ENCODE data around the gene LBX1.

Gene LBX1, protein sequence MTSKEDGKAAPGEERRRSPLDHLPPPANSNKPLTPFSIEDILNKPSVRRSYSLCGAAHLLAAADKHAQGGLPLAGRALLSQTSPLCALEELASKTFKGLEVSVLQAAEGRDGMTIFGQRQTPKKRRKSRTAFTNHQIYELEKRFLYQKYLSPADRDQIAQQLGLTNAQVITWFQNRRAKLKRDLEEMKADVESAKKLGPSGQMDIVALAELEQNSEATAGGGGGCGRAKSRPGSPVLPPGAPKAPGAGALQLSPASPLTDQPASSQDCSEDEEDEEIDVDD

DNA sequence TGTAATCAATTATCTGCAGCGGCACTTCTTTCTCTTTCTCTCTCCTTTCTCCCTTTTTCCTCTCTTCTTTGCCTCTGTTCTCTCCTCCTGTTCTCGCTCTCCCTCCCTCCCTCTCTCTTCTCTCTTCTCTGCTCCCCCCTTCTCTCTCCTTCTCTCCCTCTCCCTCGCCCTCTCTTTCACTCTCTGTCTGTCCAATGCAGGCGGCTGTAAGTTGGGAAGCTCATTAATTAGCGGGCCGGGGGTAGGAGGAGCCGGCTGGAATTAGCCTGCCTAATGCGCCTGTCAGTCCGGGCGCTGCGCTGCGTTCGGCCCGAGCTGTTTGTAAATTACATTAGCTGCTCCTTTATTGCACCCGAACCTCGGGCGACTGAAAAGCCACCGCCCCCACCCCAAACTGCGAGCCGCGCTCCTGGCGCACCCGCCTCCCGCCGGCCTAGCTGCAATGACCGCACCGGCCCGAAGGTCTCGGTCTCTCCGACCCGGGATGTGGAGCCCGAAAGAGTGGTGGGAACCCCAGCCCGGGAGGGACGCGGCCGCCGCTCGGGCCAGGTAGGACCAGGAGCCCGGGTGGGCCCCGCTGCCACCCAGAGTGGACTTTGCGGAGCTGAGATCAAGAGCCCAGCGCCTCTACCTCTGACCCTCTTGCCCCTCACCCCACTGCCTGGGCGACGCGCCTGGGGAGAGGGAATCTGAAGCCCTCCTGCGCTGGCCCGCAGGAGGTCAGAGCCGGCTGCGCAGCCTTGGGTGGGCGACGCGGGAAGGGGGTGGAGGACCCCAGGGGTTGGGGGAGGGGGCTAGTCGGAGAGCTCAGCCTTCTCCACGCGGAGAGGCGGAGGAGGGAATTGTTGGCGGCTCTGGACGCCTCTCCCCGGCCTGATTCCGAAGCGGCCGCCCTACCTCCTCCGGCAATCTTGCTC, at the start of gene LBX1:
LBX1 (minus strand) TSS at position 198 of the 917 bp plus-strand sequence. CDS start 648 bp downstream, outside the sequence.
- Histone ChIP-seq H3K27ac (ENCODE audit: low read depth, low read length) (no peak within 1 kb of the TSS), H3K4me1 (ENCODE audit: insufficient read depth, low read length) (peaks cover 15% of the 10 kb centered on the region), H3K36me3 (ENCODE audit: insufficient read depth, low read length) (no peaks in the 10 kb centered on the region), H3K9me3 (ENCODE audit: low read length) (no peaks in the 10 kb centered on the region), H3K27me3 (ENCODE audit: control insufficient read depth in 1 of 2, insufficient read depth in 2 of 2, low read length in 2 of 2) (peaks cover 85 to 99% of the 10 kb centered on the region in 2 donors), H3K4me3 (ENCODE audit: low read depth in 1 of 2, low read length in 2 of 2) (peak within 1 kb of the TSS in 1 of 2 donors; percentile 18), H3K9ac (ENCODE audit: low read length) (no peak within 1 kb of the TSS)

DNA sequence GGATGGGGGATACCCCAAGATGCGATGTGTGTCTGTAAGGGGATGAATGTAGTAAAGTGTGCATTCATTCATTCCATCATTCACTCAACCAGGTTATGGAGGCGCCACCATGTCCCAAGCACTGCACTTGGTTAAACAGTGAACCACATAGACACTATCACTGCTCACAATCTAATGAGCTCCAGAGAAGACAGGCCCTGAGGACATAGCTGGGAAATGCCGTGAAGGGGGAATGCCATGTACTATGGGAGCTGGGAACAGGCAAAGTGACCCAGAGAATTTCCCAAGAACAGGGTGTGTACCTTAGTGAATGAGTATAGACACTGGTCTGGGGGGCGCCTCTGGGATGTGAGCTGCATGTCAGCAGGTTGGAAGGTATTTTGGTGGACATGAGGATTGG, 44.5 kb upstream of the LBX1 start:
- Histone ChIP-seq H3K9ac (ENCODE audit: low read length) (no peak overlapping the region), H3K9me3 (ENCODE audit: low read length) (no peaks in the 10 kb centered on the region), H3K27me3 (ENCODE audit: control insufficient read depth in 1 of 2, insufficient read depth in 2 of 2, low read length in 2 of 2) (peaks cover 0 to 11% of the 10 kb centered on the region in 2 donors), H3K27ac (ENCODE audit: low read depth, low read length) (no peak overlapping the region), H3K36me3 (ENCODE audit: insufficient read depth, low read length) (no peaks in the 10 kb centered on the region), H3K4me1 (ENCODE audit: insufficient read depth, low read length) (no peaks in the 10 kb centered on the region), H3K4me3 (ENCODE audit: low read depth in 1 of 2, low read length in 2 of 2) (no peak overlapping the region)

DNA sequence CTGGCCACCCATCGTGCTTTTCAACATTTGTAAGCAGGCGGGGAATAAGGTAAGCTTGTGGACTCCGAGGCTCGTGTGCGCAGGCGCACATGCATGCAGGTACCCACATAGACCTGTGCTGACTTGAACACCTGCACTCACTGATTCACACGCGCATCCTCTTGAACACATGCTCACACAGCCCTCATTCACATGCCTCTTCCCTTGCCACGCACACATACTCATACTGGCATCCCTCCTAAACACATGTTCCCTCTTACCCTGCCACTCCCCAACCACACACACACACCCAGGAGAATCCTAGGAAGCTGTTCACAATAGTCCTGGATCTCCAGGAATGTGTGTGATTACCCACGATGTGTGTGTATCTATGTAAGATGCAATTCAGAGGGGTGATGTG, 44.1 kb upstream of the LBX1 start:
- H3K27ac ChIP-seq (ENCODE audit: low read depth, low read length) = no peak overlapping the region
- H3K27me3 ChIP-seq (ENCODE audit: control insufficient read depth in 1 of 2, insufficient read depth in 2 of 2, low read length in 2 of 2) = peaks cover 0 to 11% of the 10 kb centered on the region in 2 donors

DNA sequence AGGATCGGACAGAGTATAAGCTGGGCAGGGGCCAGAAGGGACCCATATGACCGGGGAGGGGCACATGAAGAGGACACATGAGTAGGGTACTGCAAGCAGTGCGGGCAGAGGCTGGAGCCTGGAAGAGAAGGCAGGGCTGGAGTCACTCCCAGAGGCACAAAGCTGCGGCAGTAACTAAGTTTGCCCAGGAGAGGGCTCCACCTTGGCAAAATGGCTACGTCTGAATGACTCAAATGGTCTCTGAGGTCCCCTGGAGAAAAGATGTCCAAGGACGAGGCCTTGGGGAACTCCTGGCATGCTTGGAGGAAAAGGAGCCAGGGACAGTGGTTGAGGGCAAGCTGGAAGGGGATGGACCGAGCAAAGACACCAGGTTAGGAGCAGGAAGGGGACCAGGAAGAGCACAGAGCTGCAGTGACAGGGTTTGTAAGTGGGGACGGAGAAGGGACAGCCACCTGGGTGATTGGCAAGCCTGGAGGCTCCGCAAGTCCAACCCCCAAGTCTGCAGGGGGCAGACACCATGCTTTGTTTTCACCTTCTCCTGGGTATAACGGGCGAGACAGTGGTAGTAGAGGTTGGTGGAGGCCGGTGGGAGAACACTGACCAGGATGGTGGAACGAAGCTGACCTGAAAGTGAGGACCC, 43.1 kb upstream of the LBX1 start:
- Histone ChIP-seq H3K9me3 (ENCODE audit: low read length) (no peaks in the 10 kb centered on the region), H3K36me3 (ENCODE audit: insufficient read depth, low read length) (no peaks in the 10 kb centered on the region), H3K4me3 (ENCODE audit: low read depth in 1 of 2, low read length in 2 of 2) (no peak overlapping the region), H3K4me1 (ENCODE audit: insufficient read depth, low read length) (no peaks in the 10 kb centered on the region), H3K27ac (ENCODE audit: low read depth, low read length) (no peak overlapping the region), H3K9ac (ENCODE audit: low read length) (no peak overlapping the region), H3K27me3 (ENCODE audit: control insufficient read depth in 1 of 2, insufficient read depth in 2 of 2, low read length in 2 of 2) (peaks cover 0 to 11% of the 10 kb centered on the region in 2 donors)

More for the DNA sequence above, 44.1 kb upstream of the LBX1 start:
- Histone ChIP-seq H3K4me1 (ENCODE audit: insufficient read depth, low read length) (no peaks in the 10 kb centered on the region), H3K36me3 (ENCODE audit: insufficient read depth, low read length) (no peaks in the 10 kb centered on the region), H3K9ac (ENCODE audit: low read length) (no peak overlapping the region), H3K4me3 (ENCODE audit: low read depth in 1 of 2, low read length in 2 of 2) (no peak overlapping the region), H3K9me3 (ENCODE audit: low read length) (no peaks in the 10 kb centered on the region)

DNA sequence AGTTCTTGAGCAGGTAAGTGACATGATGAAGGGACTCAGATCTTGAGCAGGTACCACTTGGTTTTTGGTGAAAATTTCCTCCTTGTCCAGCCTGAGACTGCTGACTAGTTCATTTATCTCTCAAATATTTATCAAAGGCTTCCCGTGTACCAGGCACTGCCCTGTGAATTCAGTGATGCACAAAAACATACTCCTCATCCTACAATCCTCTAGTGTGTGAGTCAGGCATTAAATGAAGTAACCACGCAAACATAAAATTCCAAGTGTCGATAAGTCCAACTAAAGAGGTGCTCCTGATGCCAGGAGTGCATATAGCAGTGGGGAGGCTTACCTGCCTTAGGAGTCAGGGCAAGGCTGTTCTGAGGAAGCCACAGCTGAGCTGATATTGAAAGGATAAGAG, 41.5 kb upstream of the LBX1 start:
- no peak overlapping the region for H3K9ac ChIP-seq (ENCODE audit: low read length)
- H3K9me3 ChIP-seq (ENCODE audit: low read length) = no peaks in the 10 kb centered on the region
- H3K27me3 ChIP-seq (ENCODE audit: control insufficient read depth in 1 of 2, insufficient read depth in 2 of 2, low read length in 2 of 2) = peaks cover 0 to 11% of the 10 kb centered on the region in 2 donors
- no peaks in the 10 kb centered on the region for H3K36me3 ChIP-seq (ENCODE audit: insufficient read depth, low read length)
- no peaks in the 10 kb centered on the region for H3K4me1 ChIP-seq (ENCODE audit: insufficient read depth, low read length)
- no peak overlapping the region for H3K27ac ChIP-seq (ENCODE audit: low read depth, low read length)
- H3K4me3 ChIP-seq (ENCODE audit: low read depth in 1 of 2, low read length in 2 of 2) = no peak overlapping the region

DNA sequence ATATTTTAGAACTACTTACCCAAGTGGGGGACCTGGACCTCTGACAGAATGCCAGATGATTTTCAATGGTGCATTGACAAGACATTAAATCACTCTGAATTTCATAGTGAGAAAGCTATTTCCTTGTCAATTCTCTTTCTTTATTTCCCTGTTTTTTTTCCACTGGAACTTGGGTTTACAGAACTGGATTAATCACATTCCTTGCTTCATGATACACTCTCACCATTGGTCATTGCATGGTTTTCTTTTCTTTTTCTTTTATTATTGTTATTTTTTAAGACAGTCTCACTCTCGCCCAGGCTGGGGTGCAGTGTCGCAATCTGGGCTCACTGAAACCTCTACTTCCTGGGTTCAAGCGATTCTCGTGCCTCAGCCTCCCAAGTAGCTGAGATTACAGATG, 38.5 kb upstream of the LBX1 start:
- Histone ChIP-seq H3K27me3 (ENCODE audit: control insufficient read depth in 1 of 2, insufficient read depth in 2 of 2, low read length in 2 of 2) (peaks cover 0 to 11% of the 10 kb centered on the region in 2 donors), H3K9ac (ENCODE audit: low read length) (no peak overlapping the region)

DNA sequence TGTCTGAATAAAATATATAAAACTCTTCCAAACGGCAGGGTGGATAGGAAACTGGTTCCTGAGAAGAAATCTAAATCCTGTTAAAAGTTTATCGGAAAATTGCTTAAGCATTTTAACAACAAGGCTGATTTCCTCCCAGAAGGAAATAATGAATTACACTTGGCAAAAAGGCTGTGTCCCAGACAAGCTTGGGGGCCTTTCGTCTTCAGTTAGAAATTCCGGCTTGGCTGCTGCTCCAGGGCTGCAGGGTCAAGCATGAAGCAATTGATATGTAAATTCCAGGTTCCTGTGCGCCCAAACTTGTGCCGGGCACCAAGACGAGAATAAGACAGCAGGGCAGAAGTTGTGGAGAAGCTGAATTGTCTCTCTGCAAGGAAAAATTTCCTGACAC, 38.0 kb upstream of the LBX1 start:
- no peak overlapping the region for H3K27ac ChIP-seq (ENCODE audit: low read depth, low read length)
- no peaks in the 10 kb centered on the region for H3K4me1 ChIP-seq (ENCODE audit: insufficient read depth, low read length)
- no peak overlapping the region for H3K4me3 ChIP-seq (ENCODE audit: low read depth in 1 of 2, low read length in 2 of 2)
- H3K9me3 ChIP-seq (ENCODE audit: low read length) = no peaks in the 10 kb centered on the region
- peaks cover 0 to 7% of the 10 kb centered on the region in 2 donors for H3K27me3 ChIP-seq (ENCODE audit: control insufficient read depth in 1 of 2, insufficient read depth in 2 of 2, low read length in 2 of 2)
- H3K9ac ChIP-seq (ENCODE audit: low read length) = no peak overlapping the region
- H3K36me3 ChIP-seq (ENCODE audit: insufficient read depth, low read length) = no peaks in the 10 kb centered on the region

More for the DNA sequence above, 38.5 kb upstream of the LBX1 start:
- Histone ChIP-seq H3K4me1 (ENCODE audit: insufficient read depth, low read length) (no peaks in the 10 kb centered on the region), H3K9me3 (ENCODE audit: low read length) (no peaks in the 10 kb centered on the region), H3K36me3 (ENCODE audit: insufficient read depth, low read length) (no peaks in the 10 kb centered on the region), H3K27ac (ENCODE audit: low read depth, low read length) (no peak overlapping the region), H3K4me3 (ENCODE audit: low read depth in 1 of 2, low read length in 2 of 2) (no peak overlapping the region)

DNA sequence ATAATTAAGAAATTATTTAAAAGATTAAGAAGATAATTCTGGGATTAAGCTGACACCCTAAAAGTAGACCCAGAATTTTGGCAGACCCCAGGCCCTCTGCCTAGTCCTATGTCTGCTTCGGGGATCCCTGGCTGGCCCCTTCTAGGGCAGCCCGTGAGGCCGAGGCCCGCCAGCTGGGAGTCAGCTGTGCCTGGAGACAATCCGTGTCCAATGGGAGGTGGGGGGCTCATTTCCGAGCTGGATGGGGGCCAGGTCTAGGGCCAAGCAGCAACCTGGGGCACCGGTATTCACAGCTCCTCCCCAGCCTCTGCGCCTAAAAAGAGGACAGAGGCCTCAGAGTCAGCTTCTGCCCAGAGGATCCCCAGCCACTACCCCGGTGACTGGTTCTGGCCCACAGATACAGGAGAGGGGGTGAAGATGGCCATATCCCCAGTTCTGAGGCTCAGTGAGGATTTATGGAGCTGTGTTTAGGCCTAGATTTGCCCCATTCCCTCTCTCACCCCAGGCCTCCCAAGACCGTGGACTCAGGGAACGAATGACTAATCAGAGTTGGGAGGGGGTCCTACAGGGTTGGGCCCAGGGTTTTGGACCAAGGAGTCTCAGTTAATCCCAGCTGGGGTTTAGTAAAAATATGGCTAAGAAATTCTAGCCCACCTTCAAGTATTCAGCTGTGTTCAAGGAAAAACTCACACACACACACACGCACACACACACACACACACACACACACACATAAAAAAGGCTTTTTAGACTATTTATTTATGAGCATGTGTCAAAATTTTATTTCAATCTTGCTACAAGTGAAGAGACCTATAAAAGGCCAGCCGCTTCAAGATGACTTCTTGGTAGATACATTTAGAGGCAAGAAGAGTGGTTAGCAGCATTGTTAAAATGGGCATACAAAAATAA, 37.4 kb upstream of the LBX1 start:
- Histone ChIP-seq H3K36me3 (ENCODE audit: insufficient read depth, low read length) (no peaks in the 10 kb centered on the region), H3K9me3 (ENCODE audit: low read length) (no peaks in the 10 kb centered on the region), H3K4me3 (ENCODE audit: low read depth in 1 of 2, low read length in 2 of 2) (no peak overlapping the region), H3K9ac (ENCODE audit: low read length) (no peak overlapping the region), H3K27me3 (ENCODE audit: control insufficient read depth in 1 of 2, insufficient read depth in 2 of 2, low read length in 2 of 2) (peaks cover 0 to 5% of the 10 kb centered on the region in 2 donors), H3K27ac (ENCODE audit: low read depth, low read length) (no peak overlapping the region), H3K4me1 (ENCODE audit: insufficient read depth, low read length) (no peaks in the 10 kb centered on the region)

DNA sequence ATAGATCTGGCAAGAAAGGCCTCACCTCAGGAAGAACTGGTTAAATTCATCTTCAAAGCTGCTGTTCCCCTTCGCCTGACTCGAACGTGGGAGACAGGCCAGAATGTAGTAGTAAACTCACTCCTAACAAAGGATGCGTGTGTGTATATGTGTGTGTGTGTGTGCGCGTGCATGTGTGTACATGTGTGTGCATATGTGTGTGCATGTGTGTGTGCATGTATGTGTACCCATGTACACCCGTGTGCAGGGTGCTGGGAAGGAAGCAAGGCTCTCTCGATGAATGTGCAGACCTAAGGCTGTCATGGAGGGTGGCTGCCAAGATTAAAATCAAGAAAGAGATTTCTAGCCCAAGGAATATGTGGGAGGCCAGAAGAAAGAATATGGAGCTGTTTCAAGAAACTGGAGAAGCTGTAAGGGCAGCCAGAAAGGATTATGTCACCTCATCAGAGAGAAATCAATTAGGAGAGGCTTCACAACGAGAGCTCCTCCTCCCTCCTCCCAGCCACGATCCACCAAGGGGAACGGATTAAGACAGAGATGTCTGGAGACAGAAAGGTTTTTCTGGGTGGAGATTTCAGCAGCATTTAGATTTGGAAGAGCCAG, 34.0 kb upstream of the LBX1 start:
- no peak overlapping the region for H3K27ac ChIP-seq (ENCODE audit: low read depth, low read length)
- H3K36me3 ChIP-seq (ENCODE audit: insufficient read depth, low read length) = no peaks in the 10 kb centered on the region
- no peak overlapping the region for H3K9ac ChIP-seq (ENCODE audit: low read length)
- peaks cover 4 to 14% of the 10 kb centered on the region in 2 donors for H3K27me3 ChIP-seq (ENCODE audit: control insufficient read depth in 1 of 2, insufficient read depth in 2 of 2, low read length in 2 of 2)
- H3K4me3 ChIP-seq (ENCODE audit: low read depth in 1 of 2, low read length in 2 of 2) = no peak overlapping the region
- peaks cover 1% of the 10 kb centered on the region for H3K9me3 ChIP-seq (ENCODE audit: low read length)
- H3K4me1 ChIP-seq (ENCODE audit: insufficient read depth, low read length) = no peaks in the 10 kb centered on the region

DNA sequence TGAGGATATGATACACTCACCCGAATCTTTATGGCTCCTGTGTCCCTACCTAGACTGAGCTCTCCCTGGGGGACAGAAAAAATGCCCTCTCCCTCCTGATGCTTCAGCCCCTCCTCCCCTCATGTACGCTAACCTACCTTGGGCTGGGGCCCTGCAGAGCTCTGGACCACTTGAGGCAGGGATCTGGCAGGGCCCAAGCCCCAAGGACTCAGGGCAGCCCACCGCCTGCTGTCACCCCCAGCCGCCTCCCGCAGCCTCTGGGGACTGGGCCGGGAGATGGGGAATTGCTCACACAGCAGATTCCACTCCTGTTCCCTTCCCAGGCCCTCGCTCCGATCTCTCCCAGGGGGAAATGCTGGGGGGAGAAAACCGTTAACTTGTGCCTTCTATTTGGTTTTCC, 32.9 kb upstream of the LBX1 start:
- Histone ChIP-seq H3K36me3 (ENCODE audit: insufficient read depth, low read length) (no peaks in the 10 kb centered on the region), H3K27ac (ENCODE audit: low read depth, low read length) (no peak overlapping the region), H3K4me3 (ENCODE audit: low read depth in 1 of 2, low read length in 2 of 2) (no peak overlapping the region), H3K27me3 (ENCODE audit: control insufficient read depth in 1 of 2, insufficient read depth in 2 of 2, low read length in 2 of 2) (peaks cover 4 to 14% of the 10 kb centered on the region in 2 donors), H3K9me3 (ENCODE audit: low read length) (peaks cover 5% of the 10 kb centered on the region), H3K9ac (ENCODE audit: low read length) (no peak overlapping the region), H3K4me1 (ENCODE audit: insufficient read depth, low read length) (no peaks in the 10 kb centered on the region)

All from muscle layer of colon (tissue), 2 donors.